OCI-LY3 (cell line): ENCODE measurements around the gene RPUSD1.

ENCODE experiments used
- EZH2phosphoT487 ChIP-seq: fragments of 200-600 bp; shearing (Covaris generic); IDR thresholded peaks from 2 replicates; pipeline ENCODE4 v1.6.1; 2018; ENCODE audit warnings: antibody characterized with exemption, mixed run types, low read depth
- TF ChIP-seq, protein P1 (sequence below): fragments of 200-600, 300-600 bp; sonication (generic); IDR thresholded peaks from 2 replicates; pipeline ENCODE4 v1.5.1; 2014; ENCODE audit warnings: antibody characterized with exemption, low read length, low read depth

DNA sequence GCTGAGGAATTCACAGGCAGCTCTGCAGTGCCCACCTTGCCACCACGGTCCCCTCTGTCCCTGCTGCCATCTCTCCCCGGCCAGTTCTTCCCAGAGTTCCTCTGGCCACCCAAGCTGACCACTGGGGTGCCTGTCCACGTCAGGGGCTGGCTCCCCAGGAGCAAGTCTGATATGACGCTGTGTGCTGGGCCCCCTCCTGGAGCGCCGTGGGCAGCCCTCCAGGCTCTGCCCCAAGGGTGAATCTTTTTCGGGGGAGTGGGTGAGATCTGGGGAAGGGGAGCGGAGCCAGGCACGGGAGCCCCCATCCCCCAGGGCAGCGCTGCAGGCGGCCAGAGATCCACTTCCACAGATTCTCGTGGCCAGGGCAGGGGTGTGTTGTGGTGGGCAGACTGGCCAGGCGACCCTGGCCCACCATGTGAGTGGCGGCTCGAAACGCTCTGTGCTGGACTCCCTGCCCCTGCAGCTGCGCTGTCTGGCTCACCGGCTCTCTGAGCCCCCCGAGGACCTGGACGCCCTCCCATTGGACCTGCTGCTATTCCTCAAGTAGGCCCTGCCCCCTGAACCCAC, 23.9 kb downstream of the RPUSD1 start:
- no peak for TF ChIP-seq EZH2phosphoT487
- TF ChIP-seq, protein P1, sequence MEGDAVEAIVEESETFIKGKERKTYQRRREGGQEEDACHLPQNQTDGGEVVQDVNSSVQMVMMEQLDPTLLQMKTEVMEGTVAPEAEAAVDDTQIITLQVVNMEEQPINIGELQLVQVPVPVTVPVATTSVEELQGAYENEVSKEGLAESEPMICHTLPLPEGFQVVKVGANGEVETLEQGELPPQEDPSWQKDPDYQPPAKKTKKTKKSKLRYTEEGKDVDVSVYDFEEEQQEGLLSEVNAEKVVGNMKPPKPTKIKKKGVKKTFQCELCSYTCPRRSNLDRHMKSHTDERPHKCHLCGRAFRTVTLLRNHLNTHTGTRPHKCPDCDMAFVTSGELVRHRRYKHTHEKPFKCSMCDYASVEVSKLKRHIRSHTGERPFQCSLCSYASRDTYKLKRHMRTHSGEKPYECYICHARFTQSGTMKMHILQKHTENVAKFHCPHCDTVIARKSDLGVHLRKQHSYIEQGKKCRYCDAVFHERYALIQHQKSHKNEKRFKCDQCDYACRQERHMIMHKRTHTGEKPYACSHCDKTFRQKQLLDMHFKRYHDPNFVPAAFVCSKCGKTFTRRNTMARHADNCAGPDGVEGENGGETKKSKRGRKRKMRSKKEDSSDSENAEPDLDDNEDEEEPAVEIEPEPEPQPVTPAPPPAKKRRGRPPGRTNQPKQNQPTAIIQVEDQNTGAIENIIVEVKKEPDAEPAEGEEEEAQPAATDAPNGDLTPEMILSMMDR, result no peak
